DOHH2 (cell line): ENCODE data around the gene SFTA2.

ENCODE experiments used
- H3F3A ChIP-seq: fragments of 200-600 bp; sonication (generic), shearing (Covaris generic); 2 replicates; pipeline ENCODE4 v1.6.0; 2016; ENCODE audit warnings: antibody characterized with exemption, mild to moderate bottlenecking; ENCODE audit not compliant: control insufficient read depth, insufficient read depth
- H3K27ac ChIP-seq: fragments of 200-600 bp; sonication (generic); 2 replicates; pipeline ENCODE4 v1.5.1; 2014; ENCODE audit warnings: low read depth, mild to moderate bottlenecking, low read length, moderate library complexity
- H3K27me3 ChIP-seq: fragments of 200-600 bp; sonication (generic); 2 replicates; pipeline ENCODE4 v1.6.1; 2014; ENCODE audit warnings: mild to moderate bottlenecking, low read length, mixed read lengths; ENCODE audit not compliant: control insufficient read depth
- H3K36me3 ChIP-seq: fragments of 200-600 bp; sonication (generic); 2 replicates; pipeline ENCODE4 v1.6.1; 2014; ENCODE audit warnings: mild to moderate bottlenecking, low read length, moderate library complexity, mixed read lengths; ENCODE audit not compliant: control insufficient read depth
- H3K4me1 ChIP-seq: fragments of 200-600 bp; sonication (generic); 2 replicates; pipeline ENCODE4 v1.6.1; 2014; ENCODE audit warnings: mild to moderate bottlenecking, low read length, mixed read lengths; ENCODE audit not compliant: control insufficient read depth
- H3K4me2 ChIP-seq: fragments of 200-600 bp; sonication (generic); 2 replicates; pipeline ENCODE4 v1.6.0; 2014; ENCODE audit warnings: mild to moderate bottlenecking, low read length, moderate library complexity
- H3K4me3 ChIP-seq: fragments of 200-600 bp; sonication (generic); 2 replicates; pipeline ENCODE4 v1.5.1; 2014; ENCODE audit warnings: mild to moderate bottlenecking, low read length, mixed read lengths
- H3K79me2 ChIP-seq: fragments of 200-600 bp; sonication (generic); 2 replicates; pipeline ENCODE4 v1.6.1; 2014; ENCODE audit warnings: mild to moderate bottlenecking, low read length, mixed read lengths; ENCODE audit not compliant: control insufficient read depth
- H3K9me2 ChIP-seq: fragments of 200-600 bp; sonication (generic); replicated peaks from 2 replicates; pipeline ENCODE4 v1.6.1; 2014; ENCODE audit warnings: mild to moderate bottlenecking, low read length, mixed read lengths; ENCODE audit not compliant: control insufficient read depth
- H3K9me3 ChIP-seq: fragments of 200-600 bp; sonication (generic); 2 replicates; pipeline ENCODE4 v1.6.1; 2014; ENCODE audit warnings: antibody characterized with exemption, low read length, mixed read lengths; ENCODE audit not compliant: control insufficient read depth, insufficient read depth
- H4K20me1 ChIP-seq: fragments of 200-600 bp; sonication (generic); 2 replicates; pipeline ENCODE4 v1.6.0; 2014; ENCODE audit warnings: low read depth, mild to moderate bottlenecking, antibody characterized with exemption, low read length, moderate library complexity; ENCODE audit not compliant: control insufficient read depth, insufficient read depth
- CTCF ChIP-seq: fragments of 200-600 bp; sonication (generic); IDR thresholded peaks from one replicate; pipeline ENCODE4 v1.5.1; 2014; ENCODE audit warnings: antibody characterized with exemption, mild to moderate bottlenecking, low read depth, low read length; ENCODE audit not compliant: poor library complexity, severe bottlenecking
- EZH2phosphoT487 ChIP-seq: fragments of 200-600 bp; sonication (generic); IDR thresholded peaks from 2 replicates; pipeline ENCODE4 v1.6.1; 2017; ENCODE audit warnings: borderline replicate concordance, mild to moderate bottlenecking, antibody characterized with exemption, low read length, moderate library complexity, mixed read lengths

The SFTA2 gene

GRCh38 chr6:30898750-30899360 lies 33.1 kb downstream of the SFTA2 start:
- Histone ChIP-seq H3K9me2 (no peaks in the 10 kb centered on the region), H3K4me1 (peaks cover 10% of the 10 kb centered on the region), H4K20me1 (no peaks in the 10 kb centered on the region), H3K36me3 (peaks cover 9% of the 10 kb centered on the region; the same call in 1 of the 2 replicates), H3K4me3 (no peak overlapping the region), H3F3A (no peaks in the 10 kb centered on the region), H3K27ac (no peak overlapping the region), H3K4me2 (no peak overlapping the region), H3K79me2 (no peaks in the 10 kb centered on the region), H3K27me3 (no peaks in the 10 kb centered on the region), H3K9me3 (no peaks in the 10 kb centered on the region)
- TF ChIP-seq EZH2phosphoT487: no peak
- no peak for TF ChIP-seq CTCF

GRCh38 chr6:30897882-30898281 lies 34.1 kb downstream of the SFTA2 start:
- H3K4me2 ChIP-seq: no peak overlapping the region
- no peaks in the 10 kb centered on the region for H3K79me2 ChIP-seq
- peaks cover 7% of the 10 kb centered on the region for H3K4me1 ChIP-seq
- no peak overlapping the region for H3K27ac ChIP-seq
- H3K36me3 ChIP-seq: peaks cover 9% of the 10 kb centered on the region; the same call in 1 of the 2 replicates
- no peaks in the 10 kb centered on the region for H3K9me2 ChIP-seq
- H3K9me3 ChIP-seq: no peaks in the 10 kb centered on the region
- no peaks in the 10 kb centered on the region for H3F3A ChIP-seq
- H3K27me3 ChIP-seq: no peaks in the 10 kb centered on the region
- no peak for TF ChIP-seq CTCF
- no peak for TF ChIP-seq EZH2phosphoT487
- no peak overlapping the region for H3K4me3 ChIP-seq
- H4K20me1 ChIP-seq: no peaks in the 10 kb centered on the region

- no peak overlapping the region for H3K4me2 ChIP-seq
- H3K27me3 ChIP-seq: no peaks in the 10 kb centered on the region
- H3F3A ChIP-seq: no peaks in the 10 kb centered on the region
- no peak overlapping the region for H3K27ac ChIP-seq
- H3K4me1 ChIP-seq: no peaks in the 10 kb centered on the region
- H4K20me1 ChIP-seq: no peaks in the 10 kb centered on the region
- no peaks in the 10 kb centered on the region for H3K79me2 ChIP-seq
- H3K36me3 ChIP-seq: peaks cover 9% of the 10 kb centered on the region; the same call in 1 of the 2 replicates
- no peaks in the 10 kb centered on the region for H3K9me3 ChIP-seq
- no peak overlapping the region for H3K4me3 ChIP-seq
- TF ChIP-seq EZH2phosphoT487 (no peak), CTCF (no peak)
- no peaks in the 10 kb centered on the region for H3K9me2 ChIP-seq
These were observed 35.4 kb downstream of the SFTA2 start for GRCh38 chr6:30896541-30896940.
